ENCODE results near the gene FAM13C. TPM values are rescaled to one million over a fixed set of nuclear protein-coding genes. Genes with fewer than 3 reads are reported as not detected.
"Not testable (repeated sequence)": the region's sequence is repeated elsewhere in the genome, so short reads cannot be mapped to it uniquely, and the experiment has no call there.

Gene FAM13C
- total RNA-seq (ENCODE audit: low replicate concordance): 5.6 and 10.1 TPM in 2 replicates
- long read RNA-seq, partial matches to known transcripts: 6 of 8 reads
- long read RNA-seq, other reads (novel, unspliced or antisense): 1 of 8 reads

GRCh38 chr10:59362144-59362958 is at the start of gene FAM13C:
FAM13C (minus strand) TSS chr10:59362549; CDS start chr10:59362460, 89 bp downstream.
- TF ChIP-seq CTCF (conservative IDR thresholded peaks at IDR 0.05): peak; percentile 25
- H3K36me3 Mint-ChIP-seq: no peaks in the 10 kb centered on the region
- DNase-seq (ENCODE audit: extremely low spot score, unreplicated experiment): peak; percentile 84
- H3K4me3 Mint-ChIP-seq: peak within 1 kb of the TSS; percentile 94
- H3K27ac Mint-ChIP-seq: peak within 1 kb of the TSS; percentile 82
- H3K27me3 Mint-ChIP-seq: peaks cover 13% of the 10 kb centered on the region
- H3K9me3 Mint-ChIP-seq: peaks cover 6% of the 10 kb centered on the region
- peaks cover 18% of the 10 kb centered on the region for H3K4me1 Mint-ChIP-seq (ENCODE audit: unreplicated experiment)

DNA sequence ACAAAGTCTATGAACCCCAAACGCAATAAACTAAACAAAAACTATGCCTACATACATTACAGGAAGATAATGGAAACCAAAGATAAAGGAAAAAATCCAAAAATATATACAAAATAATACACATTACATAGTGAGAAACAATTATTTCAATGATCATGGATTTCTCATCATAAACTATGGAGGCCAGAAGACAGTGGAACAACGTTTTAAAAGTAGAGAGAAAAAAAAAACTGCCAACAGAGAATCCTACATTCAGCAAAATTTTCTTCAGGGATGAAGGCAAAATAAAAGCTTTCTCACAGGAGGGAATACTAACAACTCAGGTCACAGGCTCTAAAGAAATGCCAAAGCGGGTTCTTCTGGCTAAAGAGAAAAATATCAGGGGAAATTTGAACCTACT is 42.9 kb upstream of the FAM13C start:
- no peak overlapping the region for H3K27ac Mint-ChIP-seq
- H3K4me3 Mint-ChIP-seq: no peak overlapping the region
- H3K27me3 Mint-ChIP-seq: no peaks in the 10 kb centered on the region
- H3K4me1 Mint-ChIP-seq (ENCODE audit: unreplicated experiment): no peaks in the 10 kb centered on the region
- no peak for DNase-seq (ENCODE audit: extremely low spot score, unreplicated experiment)
- no peak for TF ChIP-seq CTCF (conservative IDR thresholded peaks at IDR 0.05)
- H3K9me3 Mint-ChIP-seq: no peaks in the 10 kb centered on the region
- no peaks in the 10 kb centered on the region for H3K36me3 Mint-ChIP-seq

GRCh38 chr10:59400214-59400613 is 37.9 kb upstream of the FAM13C start:
- Mint-ChIP-seq H3K27ac (no peak overlapping the region), H3K36me3 (no peaks in the 10 kb centered on the region), H3K4me1 (ENCODE audit: unreplicated experiment) (no peaks in the 10 kb centered on the region), H3K4me3 (no peak overlapping the region), H3K27me3 (no peaks in the 10 kb centered on the region), H3K9me3 (peaks cover 6% of the 10 kb centered on the region)
- DNase-seq (ENCODE audit: extremely low spot score, unreplicated experiment): no peak
- no peak for TF ChIP-seq CTCF (conservative IDR thresholded peaks at IDR 0.05)

DNA sequence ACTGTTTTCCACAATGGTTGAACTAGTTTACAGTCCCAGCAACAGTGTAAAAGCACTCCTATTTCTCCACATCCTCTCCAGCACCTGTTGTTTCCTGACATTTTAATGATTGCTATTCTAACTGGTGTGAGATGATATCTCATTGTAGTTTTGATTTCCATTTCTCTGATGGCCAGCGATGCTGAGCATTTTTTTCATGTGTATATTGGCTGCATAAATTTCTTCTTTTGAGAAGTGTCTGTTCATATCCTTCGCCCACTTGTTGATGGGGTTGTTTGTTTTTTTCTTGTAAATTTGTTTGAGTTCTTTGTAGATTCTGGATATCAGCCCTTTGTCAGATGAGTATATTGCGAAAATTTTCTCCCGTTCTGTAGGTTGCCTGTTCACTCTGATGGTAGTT is 37.0 kb upstream of the FAM13C start:
- H3K4me1 Mint-ChIP-seq (ENCODE audit: unreplicated experiment); H3K27ac Mint-ChIP-seq; H3K9me3 Mint-ChIP-seq; H3K27me3 Mint-ChIP-seq; DNase-seq (ENCODE audit: extremely low spot score, unreplicated experiment); H3K4me3 Mint-ChIP-seq; H3K36me3 Mint-ChIP-seq: not testable (repeated sequence)

DNA sequence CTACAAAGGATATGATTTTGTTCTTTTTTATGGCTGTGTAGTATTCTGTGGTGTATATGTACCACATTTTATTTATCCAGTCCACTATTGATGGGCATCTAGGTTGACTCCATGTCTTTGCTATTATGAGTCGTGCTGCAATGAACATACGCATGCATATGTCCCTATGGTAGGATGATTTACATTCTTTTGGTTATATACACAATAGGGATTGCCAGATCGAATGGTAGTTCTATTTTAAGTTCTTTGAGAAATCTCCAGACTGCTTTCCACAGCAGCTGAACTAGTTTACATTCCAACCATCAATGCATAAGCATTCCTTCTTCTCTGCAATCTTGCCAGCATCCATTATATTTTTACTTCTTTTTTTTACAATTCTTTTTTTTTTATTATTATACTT is 35.6 kb upstream of the FAM13C start:
- no peak for DNase-seq (ENCODE audit: extremely low spot score, unreplicated experiment)
- H3K4me3 Mint-ChIP-seq: no peak overlapping the region
- H3K36me3 Mint-ChIP-seq: no peaks in the 10 kb centered on the region
- no peaks in the 10 kb centered on the region for H3K4me1 Mint-ChIP-seq (ENCODE audit: unreplicated experiment)
- H3K27ac Mint-ChIP-seq: no peak overlapping the region
- H3K9me3 Mint-ChIP-seq: peaks cover 6% of the 10 kb centered on the region
- no peaks in the 10 kb centered on the region for H3K27me3 Mint-ChIP-seq
- no peak for TF ChIP-seq CTCF (conservative IDR thresholded peaks at IDR 0.05)

DNA sequence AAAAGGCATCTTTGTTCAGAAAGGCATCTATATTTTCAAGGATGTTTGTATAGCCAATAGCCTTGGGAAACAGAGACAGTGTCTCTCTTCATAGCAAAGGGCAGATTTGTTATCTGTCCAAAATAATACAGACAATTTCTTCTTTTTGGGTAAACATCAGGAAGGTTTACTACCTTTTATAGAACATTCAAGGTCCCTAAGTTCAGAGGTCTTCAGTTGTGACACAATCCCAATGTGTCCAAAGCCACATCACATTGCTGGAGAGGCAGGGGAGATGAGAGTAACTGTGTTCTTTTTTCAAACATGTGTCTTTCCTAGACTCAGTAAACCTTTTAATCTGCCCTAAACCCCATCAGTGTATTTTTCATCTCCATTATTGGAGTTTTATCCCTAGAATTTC is 33.6 kb upstream of the FAM13C start:
- no peak for TF ChIP-seq CTCF (conservative IDR thresholded peaks at IDR 0.05)
- Mint-ChIP-seq H3K36me3 (no peaks in the 10 kb centered on the region), H3K4me1 (ENCODE audit: unreplicated experiment) (no peaks in the 10 kb centered on the region), H3K27me3 (no peaks in the 10 kb centered on the region), H3K27ac (no peak overlapping the region), H3K4me3 (no peak overlapping the region), H3K9me3 (peaks cover 6% of the 10 kb centered on the region)
- no peak for DNase-seq (ENCODE audit: extremely low spot score, unreplicated experiment)

Data from type B pancreatic cell (in vitro differentiated cells).